ENCODE measurements around the gene ACSL6. TPM values are rescaled to one million over a fixed set of nuclear protein-coding genes. Genes with fewer than 3 reads are reported as not detected.

Gene ACSL6
- total RNA-seq, 1 donor from 2014 or later, result 0.59 TPM

- H3K9me3 ChIP-seq, result no peaks in the 10 kb centered on the region
- no peak overlapping the region for H3K27ac ChIP-seq
- no peak overlapping the region for H3K4me3 ChIP-seq
- DNase-seq, result peak; percentile 63
- no peaks in the 10 kb centered on the region for H3K4me1 ChIP-seq
- peak; percentile 51 to 78 for ATAC-seq
- peaks cover 5% of the 10 kb centered on the region for H3K27me3 ChIP-seq (ENCODE audit: low read depth)
- H3K36me3 ChIP-seq, result no peaks in the 10 kb centered on the region
- intact Hi-C loops (cut with DNase I), result no loop called here
- no peak for TF ChIP-seq CTCF (IDR thresholded peaks at IDR 0.05)
These were observed 38.7 kb upstream of the ACSL6 start for GRCh38 chr5:132050136-132050535.

GRCh38 chr5:132049559-132049958 lies 38.1 kb upstream of the ACSL6 start:
- Histone ChIP-seq H3K27ac (no peak overlapping the region), H3K4me1 (no peaks in the 10 kb centered on the region), H3K36me3 (no peaks in the 10 kb centered on the region), H3K27me3 (ENCODE audit: low read depth) (peaks cover 5% of the 10 kb centered on the region), H3K4me3 (no peak overlapping the region), H3K9me3 (no peaks in the 10 kb centered on the region)
- no peak for DNase-seq
- intact Hi-C loops (cut with DNase I), result no loop called here
- no peak for ATAC-seq
- no peak for TF ChIP-seq CTCF (IDR thresholded peaks at IDR 0.05)

GRCh38 chr5:132049093-132049492 lies 37.6 kb upstream of the ACSL6 start:
- peaks cover 5% of the 10 kb centered on the region for H3K27me3 ChIP-seq (ENCODE audit: low read depth)
- no peak for TF ChIP-seq CTCF (IDR thresholded peaks at IDR 0.05)
- H3K4me1 ChIP-seq, result no peaks in the 10 kb centered on the region
- ATAC-seq, result no peak
- H3K9me3 ChIP-seq, result no peaks in the 10 kb centered on the region
- H3K36me3 ChIP-seq, result no peaks in the 10 kb centered on the region
- intact Hi-C loops (cut with DNase I), result no loop called here
- no peak for DNase-seq
- no peak overlapping the region for H3K4me3 ChIP-seq
- no peak overlapping the region for H3K27ac ChIP-seq

- DNase-seq (no peak), ATAC-seq (no peak)
- Histone ChIP-seq H3K4me3 (no peak overlapping the region), H3K27ac (no peak overlapping the region), H3K4me1 (no peaks in the 10 kb centered on the region), H3K27me3 (ENCODE audit: low read depth) (peaks cover 5% of the 10 kb centered on the region), H3K36me3 (no peaks in the 10 kb centered on the region), H3K9me3 (no peaks in the 10 kb centered on the region)
- TF ChIP-seq CTCF (IDR thresholded peaks at IDR 0.05), result no peak
- intact Hi-C loops (cut with DNase I), result no loop called here
These were observed 35.4 kb upstream of the ACSL6 start for GRCh38 chr5:132046880-132047299.

GRCh38 chr5:132044207-132044606 lies 32.7 kb upstream of the ACSL6 start:
- H3K27me3 ChIP-seq (ENCODE audit: low read depth), result no peaks in the 10 kb centered on the region
- H3K36me3 ChIP-seq, result no peaks in the 10 kb centered on the region
- ATAC-seq (peak; percentile 75 to 85), DNase-seq (peak; percentile 60)
- TF ChIP-seq CTCF (IDR thresholded peaks at IDR 0.05), result no peak
- H3K9me3 ChIP-seq, result no peaks in the 10 kb centered on the region
- intact Hi-C loops (cut with DNase I), result no loop called here
- H3K4me3 ChIP-seq, result no peak overlapping the region
- no peak overlapping the region for H3K27ac ChIP-seq
- no peaks in the 10 kb centered on the region for H3K4me1 ChIP-seq

GRCh38 chr5:132037353-132037752 lies 25.9 kb upstream of the ACSL6 start:
- no peaks in the 10 kb centered on the region for H3K27me3 ChIP-seq (ENCODE audit: low read depth)
- TF ChIP-seq CTCF (IDR thresholded peaks at IDR 0.05), result no peak

More at GRCh38 chr5:132037353-132037752, 25.9 kb upstream of the ACSL6 start:
- DNase-seq (no peak), ATAC-seq (no peak)
- H3K36me3 ChIP-seq, result no peaks in the 10 kb centered on the region
- no peak overlapping the region for H3K4me3 ChIP-seq
- H3K27ac ChIP-seq, result no peak overlapping the region
- H3K4me1 ChIP-seq, result no peaks in the 10 kb centered on the region
- H3K9me3 ChIP-seq, result no peaks in the 10 kb centered on the region
- intact Hi-C loops (cut with DNase I), result no loop called here

Measured in lower lobe of right lung (tissue), 2 donors.